Camera-type eye (tissue), 1 donor: ENCODE measurements around the gene UBL4A. TPM values are rescaled to one million over a fixed set of nuclear protein-coding genes. Genes with fewer than 3 reads are reported as not detected.

Source experiments
- total RNA-seq: library from RNA; depleted of rRNA; stranded (reverse); fragments of >200 nt; gene quantifications from one replicate; pipeline ENCODE4 v1.2.3, GENCODE V29; 2014

Gene UBL4A
- 30.8 TPM for total RNA-seq

DNA sequence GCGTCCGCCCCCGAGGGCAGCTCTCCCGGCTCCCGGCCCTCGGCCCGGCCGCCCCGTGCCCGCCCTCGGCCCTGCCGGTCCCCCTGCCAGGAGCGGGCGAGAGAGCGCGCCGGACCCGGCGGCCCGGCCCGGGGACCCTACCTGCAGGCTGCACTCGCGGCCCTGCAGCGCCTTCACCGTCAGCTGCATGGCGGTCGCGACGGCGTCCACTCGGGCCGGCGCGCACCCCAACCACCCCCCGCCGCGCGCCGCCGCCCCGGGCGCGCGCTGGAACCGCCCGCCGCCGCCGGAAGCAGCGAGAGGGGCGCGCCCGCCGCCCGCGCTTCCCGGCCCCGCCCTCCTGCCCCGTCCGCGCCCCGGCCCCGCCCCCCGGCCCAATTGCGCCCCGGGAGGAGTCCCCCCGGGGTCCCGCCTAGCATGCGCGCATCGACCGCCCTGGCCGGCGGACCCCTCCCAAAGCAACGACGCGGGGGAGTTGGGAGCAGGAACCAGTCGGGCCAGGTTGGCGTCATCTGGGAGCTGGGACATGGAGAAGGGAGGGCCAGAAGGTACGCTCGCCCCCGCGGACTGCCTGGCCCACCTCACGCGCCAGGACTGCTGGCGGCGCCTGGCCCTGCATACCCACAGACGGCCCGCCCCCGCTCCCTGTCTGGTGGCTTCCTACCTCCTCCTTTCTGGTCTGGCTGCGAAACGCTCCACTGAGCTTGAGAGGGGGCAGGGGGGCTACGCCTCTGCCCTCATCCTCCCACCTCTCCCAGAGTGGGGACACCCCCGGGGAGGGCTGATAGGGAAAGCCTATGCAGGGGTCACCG, at the start of gene UBL4A:
TSS of gene UBL4A (minus strand) at position 220 of the 812 bp plus-strand sequence. CDS start at position 189, 31 bp downstream.

DNA sequence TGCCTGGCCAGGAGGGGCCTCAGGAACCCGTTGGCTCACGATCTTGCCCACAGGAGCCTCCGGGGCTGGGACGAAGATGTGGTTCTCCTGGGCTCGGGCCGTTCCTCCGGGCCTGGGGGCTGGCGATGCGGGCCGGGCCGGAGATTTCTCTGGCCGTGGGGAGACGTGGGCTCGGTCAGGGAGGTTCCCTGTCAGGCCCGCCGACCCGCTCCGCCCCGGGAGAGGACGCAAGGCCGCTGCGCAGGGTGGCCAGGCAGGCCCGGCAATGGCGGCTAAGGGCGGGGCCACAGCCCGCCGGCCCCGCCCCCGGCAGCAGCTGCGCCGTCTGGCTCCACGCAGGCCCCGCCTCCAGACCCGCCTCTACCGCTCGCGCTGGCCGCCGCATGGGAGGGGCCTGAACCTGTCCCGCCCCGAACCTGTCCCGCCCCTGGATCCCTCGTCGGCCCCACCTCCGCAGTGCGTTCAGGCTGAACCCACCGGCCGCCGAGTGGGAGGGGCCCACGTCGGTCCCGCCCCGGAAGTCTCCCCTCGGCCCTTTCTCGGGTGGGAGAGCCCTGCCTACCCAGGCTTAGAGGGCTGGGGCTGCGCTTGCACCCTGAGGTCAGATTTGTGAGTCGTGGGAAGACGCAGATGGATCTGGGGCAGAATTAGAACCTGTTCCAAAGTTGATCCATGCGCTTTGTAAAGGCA, 29.7 kb upstream of the UBL4A start, which contains the start of gene FAM3A:
TSS of gene FAM3A (minus strand) at position 267 of the 690 bp plus-strand sequence. CDS start 460 bp downstream, outside the sequence.

DNA sequence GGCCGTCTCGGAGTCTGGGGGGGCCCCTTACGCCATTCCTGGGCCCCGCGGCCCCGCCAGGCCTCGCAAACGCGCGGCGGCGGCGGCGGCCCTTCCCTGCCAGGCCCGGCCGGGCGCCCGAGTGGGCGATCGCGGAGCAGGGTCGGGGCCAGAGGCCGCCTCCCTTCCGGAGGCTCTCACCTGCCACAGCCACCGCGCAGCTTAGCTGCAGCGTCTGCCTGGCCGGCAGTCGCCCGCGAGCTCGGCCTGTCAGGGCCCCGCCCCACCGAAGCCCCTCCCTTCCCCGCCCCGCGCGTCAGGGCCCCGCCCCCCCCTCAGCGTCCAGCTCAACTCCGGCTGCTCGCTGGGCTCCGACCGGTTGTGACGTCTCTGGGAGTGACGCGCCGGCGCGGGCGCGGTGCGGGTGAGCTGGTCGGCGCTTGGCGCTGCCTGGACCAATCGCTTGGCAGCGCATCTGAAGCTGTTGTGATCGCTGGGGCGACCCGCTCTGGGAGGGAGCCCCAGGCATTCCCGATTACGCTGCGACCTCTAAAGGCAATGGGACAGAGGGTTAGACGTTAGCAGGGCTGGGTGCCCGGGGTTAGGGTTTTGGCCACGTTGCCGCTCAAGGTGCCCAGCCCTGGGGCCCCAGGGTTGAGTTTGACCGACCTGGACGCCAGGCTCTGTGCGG, 4.1 kb upstream of the UBL4A start, which contains the start of gene SLC10A3:
TSS of gene SLC10A3 (minus strand) at position 216 of the 670 bp plus-strand sequence. CDS start 1,689 bp downstream, outside the sequence.

DNA sequence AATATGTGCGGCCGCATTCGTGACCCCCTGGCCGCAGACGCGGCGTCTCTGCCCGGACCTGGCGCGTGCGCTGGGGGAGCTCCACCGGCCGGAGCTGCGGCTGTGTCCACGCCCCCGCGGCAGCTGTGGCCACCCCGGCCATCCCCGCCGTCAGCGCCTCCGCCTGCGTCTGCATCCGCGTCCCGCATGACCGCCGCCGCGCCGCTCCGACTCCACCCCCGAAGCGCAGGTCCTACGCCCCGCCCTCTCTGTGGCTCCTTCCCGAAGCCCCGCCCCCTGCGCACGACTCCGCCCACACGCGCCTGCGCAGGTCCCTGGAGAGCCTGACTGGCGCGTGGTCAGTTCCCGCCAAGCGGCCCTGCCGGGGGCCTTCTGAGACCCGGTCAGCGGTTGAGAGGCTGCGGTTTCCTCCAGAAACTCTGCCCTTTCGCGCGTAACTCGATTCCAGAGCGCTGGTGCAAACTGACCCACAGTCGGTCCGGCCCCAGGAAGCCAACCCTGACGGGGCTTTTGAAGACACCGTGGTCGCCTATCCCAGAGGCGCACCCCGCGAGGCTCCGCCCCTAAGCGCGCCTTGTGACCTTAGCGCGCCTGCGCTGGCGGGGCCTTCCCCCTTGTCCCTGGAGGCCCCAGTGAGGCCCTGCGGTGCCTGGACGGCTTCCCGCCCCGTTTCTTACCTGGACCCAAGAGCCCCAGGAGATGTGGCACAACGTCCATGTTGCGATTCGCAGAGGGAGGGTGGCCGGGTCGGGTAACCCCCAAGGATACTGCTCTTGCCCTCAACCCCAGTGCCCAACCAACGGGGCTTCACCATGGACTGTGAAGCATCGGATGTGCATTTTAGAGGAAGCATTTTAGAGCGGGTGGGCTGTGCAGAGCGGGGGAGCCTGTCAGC, 7.4 kb downstream of the UBL4A start, which contains the start of gene LAGE3:
TSS of gene LAGE3 (minus strand) at position 554 of the 895 bp plus-strand sequence. CDS start at position 188, 366 bp downstream.

DNA sequence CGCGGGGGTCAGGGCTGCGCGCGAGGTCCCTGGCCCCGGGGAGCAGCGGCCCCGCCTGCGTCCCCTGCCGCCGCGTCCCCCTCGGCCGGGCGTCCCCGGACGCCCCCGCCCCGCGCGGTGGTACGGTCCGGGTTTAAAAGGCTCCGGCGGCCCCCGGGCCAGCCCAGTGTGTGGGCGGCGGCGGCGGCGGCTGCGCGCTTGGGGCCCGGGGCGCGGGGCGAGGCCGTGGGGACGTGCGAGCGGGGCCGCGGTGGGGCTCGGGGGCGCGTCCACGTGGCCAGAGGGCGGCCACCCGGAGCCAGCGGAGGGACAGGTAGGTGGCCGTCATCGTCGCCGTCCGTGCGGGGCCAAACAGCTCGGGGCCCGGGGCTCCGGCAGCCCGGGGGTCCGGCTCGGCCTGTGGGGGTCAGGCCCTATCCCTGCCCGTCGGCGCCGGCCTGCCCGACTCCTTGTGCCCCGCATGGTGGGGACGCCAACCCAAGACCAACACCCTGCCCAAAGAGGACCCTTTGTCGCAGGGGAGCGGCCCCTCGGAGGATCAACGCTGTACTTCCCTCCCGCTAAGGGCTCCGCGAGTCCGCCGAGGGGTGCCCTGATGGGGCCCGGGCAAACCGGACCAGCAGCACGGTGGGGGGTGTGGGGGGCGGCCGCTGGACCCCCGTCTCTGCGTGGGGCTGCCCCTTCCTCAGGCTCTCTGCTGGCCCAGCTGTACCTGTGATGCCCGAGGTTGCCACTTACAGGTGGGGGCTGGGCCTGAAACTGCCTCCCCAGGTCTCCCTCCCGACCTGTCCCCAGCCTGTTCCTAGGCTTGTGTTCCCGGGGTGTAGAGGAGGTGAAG, 28.1 kb downstream of the UBL4A start, which contains the start of gene PLXNA3:
TSS of gene PLXNA3 (plus strand) at position 166 of the 838 bp plus-strand sequence. CDS start 1,903 bp downstream, outside the sequence.

DNA sequence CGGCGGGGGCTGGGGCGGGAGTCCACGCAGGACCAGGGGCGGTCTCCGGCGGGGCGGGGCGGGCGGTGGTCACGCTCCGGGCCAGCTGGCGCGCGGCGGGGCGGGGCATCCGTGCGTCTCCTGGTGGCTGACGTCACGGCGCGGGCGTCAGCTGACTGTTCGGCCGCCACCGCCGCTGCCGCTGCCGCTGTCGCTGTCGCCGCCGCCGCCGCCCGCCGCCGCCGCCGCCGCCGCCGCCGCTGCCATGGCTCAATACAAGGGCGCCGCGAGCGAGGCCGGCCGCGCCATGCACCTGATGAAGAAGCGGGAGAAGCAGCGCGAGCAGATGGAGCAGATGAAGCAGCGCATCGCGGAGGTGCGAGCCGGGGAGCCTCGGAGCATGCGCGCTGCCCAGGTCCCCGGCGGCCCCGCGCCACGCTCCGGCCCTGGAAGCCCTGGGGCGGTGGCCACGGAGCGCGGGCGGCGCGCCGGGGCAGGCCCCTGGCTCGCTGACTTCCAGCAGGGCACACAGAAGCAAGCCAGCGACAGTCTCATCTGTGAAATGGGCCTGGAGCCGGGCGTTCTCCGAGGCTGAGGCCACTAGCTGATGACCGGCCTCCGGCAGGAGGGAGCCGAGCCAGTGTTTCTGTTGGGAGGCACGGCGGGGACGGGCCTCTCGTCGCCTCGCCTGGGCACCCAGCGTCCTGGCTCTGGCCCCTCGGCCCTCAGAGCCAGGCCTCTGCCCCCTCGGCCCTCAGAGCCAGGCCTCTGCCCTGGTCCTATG, 42.2 kb downstream of the UBL4A start, which contains the start of gene FAM50A:
TSS of gene FAM50A (plus strand) at position 150 of the 763 bp plus-strand sequence. CDS start at position 245, 95 bp downstream.

DNA sequence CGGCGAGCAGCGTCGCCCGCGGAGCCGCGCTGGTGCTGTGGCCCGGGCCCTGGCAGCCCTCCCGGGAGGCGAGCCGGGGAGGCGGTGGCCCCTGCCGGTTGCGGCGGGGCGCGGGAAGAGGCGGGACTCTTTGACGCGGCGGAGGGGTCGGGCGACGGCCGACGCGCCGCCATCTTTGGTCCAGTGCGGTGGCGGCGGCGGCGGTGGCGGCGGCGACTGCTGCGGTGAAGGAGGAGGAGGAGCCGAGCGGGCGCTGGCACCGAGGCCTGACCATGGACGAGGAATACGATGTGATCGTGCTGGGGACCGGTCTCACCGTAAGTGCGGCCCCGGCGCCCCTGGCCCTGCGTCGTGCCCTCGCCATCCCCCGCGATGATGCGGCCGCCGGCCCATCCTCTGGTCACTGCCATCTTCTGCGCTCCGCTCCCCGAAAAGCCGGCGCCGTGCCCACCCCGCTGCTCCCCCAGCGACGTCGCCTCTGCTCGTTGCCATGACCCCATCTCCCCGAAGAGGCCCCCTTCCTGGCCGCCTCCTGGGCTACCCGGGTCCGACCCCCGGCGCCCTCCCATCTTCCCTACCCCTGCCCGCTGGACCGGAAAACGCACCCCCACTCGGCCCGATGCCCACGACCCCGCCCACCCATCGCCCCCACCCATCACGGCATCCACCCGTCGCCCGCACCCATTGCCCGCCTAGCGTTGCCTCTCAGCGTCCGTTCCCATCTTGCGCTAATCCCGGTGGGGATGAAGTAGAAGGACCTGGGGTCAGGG, 49.2 kb downstream of the UBL4A start, which contains the start of gene GDI1:
TSS of gene GDI1 (plus strand) at position 172 of the 770 bp plus-strand sequence. CDS start at position 273, 101 bp downstream.

Other genes with a start within 250 kb of the UBL4A start
- not detected for gene OPN1MW3, start 229.0 kb downstream of the UBL4A start, total RNA-seq
- gene TEX28, start 191.5 kb downstream of the UBL4A start, total RNA-seq, result not detected
- gene TKTL1, start 190.8 kb downstream of the UBL4A start, total RNA-seq, result 2.3 TPM
- gene FLNA, start 112.0 kb downstream of the UBL4A start, total RNA-seq, result 469 TPM
- 23.0 TPM for gene EMD, start 107.3 kb downstream of the UBL4A start, total RNA-seq
- gene RPL10, start 88.2 kb downstream of the UBL4A start, total RNA-seq, result 5,669 TPM
- gene DNASE1L1, start 77.4 kb downstream of the UBL4A start, total RNA-seq, result 17.3 TPM
- 26.3 TPM for gene TAFAZZIN, start 75.1 kb downstream of the UBL4A start, total RNA-seq
- gene ATP6AP1, start 57.9 kb downstream of the UBL4A start, total RNA-seq, result 94.4 TPM
- gene GDI1, start 49.5 kb downstream of the UBL4A start, total RNA-seq, result 190 TPM
- gene FAM50A, start 42.5 kb downstream of the UBL4A start, total RNA-seq, result 37.8 TPM
- gene PLXNA3, start 28.3 kb downstream of the UBL4A start, total RNA-seq, result 31.2 TPM
- 20.0 TPM for gene LAGE3, start 7.3 kb downstream of the UBL4A start, total RNA-seq
- 14.2 TPM for gene SLC10A3, start 4.0 kb upstream of the UBL4A start, total RNA-seq
- 24.8 TPM for gene FAM3A, start 29.6 kb upstream of the UBL4A start, total RNA-seq
- gene G6PD, start 60.2 kb upstream of the UBL4A start, total RNA-seq, result 33.1 TPM
- 13.2 TPM for gene IKBKG, start 61.0 kb upstream of the UBL4A start, total RNA-seq
- not detected for gene CTAG1A, start 98.5 kb upstream of the UBL4A start, total RNA-seq
- gene CTAG1B, start 132.7 kb upstream of the UBL4A start, total RNA-seq, result not detected
- not detected for gene CTAG2, start 167.0 kb upstream of the UBL4A start, total RNA-seq